GM04503 (cell line): ENCODE measurements around the gene VMAC.
"Not testable (repeated sequence)": the region's sequence is repeated elsewhere in the genome, so short reads cannot be mapped to it uniquely, and the experiment has no call there.

Source experiments
- DNase-seq: peaks from one replicate; pipeline ENCODE4 v3.0.0-alpha.2; 2012; ENCODE audit warnings: low read depth

VMAC gene, protein sequence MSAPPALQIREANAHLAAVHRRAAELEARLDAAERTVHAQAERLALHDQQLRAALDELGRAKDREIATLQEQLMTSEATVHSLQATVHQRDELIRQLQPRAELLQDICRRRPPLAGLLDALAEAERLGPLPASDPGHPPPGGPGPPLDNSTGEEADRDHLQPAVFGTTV

DNA sequence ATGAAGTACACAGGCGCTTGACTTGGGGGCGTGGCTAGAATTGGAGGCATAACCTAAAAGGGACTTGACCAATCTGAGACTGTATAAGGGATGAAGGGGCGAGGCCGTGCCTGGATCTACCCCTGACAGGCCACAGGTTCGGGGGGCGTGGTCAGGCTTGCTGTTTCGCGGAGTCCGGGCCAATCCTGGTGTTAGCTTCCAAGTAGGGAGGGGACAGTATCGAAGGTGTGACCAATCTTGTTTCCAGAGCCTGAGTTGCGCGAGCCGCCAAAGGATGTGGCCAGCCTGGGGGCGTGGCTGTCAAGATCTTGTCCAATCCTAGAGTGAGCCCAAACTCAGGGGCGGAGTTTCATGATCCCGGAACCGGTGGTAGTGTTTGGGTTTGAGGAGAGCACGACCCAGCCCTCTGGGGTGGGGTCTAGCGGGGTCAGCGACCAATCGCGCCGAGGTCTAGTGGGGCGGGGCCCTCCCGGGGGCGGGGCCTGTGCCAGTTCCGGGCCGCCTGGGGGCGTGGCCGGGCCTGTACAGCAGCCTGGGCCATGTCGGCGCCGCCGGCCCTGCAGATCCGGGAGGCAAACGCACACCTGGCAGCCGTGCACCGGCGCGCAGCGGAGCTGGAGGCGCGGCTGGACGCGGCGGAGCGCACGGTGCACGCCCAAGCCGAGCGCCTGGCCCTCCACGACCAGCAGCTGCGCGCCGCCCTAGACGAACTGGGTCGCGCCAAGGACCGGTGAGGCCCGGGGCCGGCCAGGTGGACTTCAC lies at the start of gene VMAC:
Gene VMAC (plus strand): TSS at position 521 of the 762 bp plus-strand sequence. CDS start 19 bp downstream, at position 540.
- peak; percentile 100 for DNase-seq

- DNase-seq: not testable (repeated sequence)
Observed at GRCh38 chr19:5855151-5855550, 49.5 kb upstream of the VMAC start.

DNA sequence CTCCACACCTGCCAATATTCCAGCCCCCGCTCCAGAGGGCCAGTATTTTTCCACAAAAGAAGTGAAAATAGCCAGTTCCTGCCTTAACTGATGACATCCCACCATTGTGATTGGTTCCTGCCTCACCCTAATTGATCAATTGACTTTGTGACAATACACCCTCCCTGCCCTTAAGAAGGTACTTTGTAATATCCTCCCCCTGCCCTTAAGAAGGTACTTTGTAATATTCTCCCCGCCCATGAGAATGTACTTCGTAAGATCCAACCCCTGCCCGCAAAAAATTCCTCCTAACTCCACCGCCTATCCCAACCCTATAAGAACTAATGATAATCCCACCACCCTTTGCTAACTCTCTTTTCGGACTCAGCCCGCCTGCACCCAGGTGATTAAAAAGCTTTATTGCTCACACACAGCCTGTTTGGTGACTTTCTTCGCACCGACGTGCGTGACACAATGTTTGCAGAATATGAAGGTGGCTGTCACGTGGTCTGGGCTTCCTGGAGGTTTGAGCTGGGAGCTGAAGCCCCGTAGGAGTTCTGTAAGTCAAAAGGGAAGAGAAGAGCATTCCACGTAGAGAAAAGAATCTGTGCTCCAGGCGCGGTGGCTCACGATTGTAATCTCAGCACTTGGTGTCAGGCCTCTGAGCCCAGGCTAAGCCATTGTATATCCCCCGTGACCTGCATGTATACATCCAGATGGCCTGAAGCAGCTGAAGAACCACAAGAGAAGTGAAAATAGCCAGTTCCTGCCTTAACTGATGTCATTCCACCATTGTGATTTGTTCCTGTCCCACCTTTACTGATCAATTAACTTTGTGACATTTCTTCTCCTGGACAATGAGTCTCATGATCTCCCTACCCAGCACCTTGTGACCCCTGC lies 47.2 kb upstream of the VMAC start:
- DNase-seq: no peak

DNA sequence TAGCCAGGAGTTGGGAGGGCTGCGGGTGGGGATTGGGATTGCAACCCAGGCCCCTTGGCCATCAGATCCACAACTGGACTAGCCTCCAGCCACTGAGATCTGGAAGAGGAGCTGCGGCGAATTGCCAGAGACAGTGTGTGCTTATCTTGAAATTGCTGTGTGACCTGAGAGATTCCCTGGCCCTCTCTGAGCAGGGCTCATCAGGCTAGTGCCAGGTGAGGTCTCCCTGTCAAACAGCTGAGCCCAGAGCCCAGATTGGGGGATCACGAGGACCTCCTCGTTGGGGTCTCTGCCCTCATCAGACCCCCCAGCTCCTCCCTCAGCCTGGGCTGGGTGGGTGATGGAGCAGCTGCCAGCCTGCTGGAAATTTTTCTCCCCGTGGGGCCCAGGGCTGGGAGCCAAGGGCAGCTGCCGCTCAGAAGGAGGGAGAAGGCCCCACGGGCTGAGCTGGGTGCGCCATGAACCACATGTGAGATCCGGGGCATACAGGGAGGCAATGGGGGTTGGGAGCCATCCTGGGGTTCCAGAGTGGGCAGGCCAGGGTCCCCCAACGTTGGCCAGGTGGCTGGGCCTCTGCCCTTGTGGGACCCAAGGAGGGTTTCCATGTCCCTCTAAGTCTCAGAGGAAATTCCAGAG lies 41.5 kb upstream of the VMAC start:
- DNase-seq: no peak

DNA sequence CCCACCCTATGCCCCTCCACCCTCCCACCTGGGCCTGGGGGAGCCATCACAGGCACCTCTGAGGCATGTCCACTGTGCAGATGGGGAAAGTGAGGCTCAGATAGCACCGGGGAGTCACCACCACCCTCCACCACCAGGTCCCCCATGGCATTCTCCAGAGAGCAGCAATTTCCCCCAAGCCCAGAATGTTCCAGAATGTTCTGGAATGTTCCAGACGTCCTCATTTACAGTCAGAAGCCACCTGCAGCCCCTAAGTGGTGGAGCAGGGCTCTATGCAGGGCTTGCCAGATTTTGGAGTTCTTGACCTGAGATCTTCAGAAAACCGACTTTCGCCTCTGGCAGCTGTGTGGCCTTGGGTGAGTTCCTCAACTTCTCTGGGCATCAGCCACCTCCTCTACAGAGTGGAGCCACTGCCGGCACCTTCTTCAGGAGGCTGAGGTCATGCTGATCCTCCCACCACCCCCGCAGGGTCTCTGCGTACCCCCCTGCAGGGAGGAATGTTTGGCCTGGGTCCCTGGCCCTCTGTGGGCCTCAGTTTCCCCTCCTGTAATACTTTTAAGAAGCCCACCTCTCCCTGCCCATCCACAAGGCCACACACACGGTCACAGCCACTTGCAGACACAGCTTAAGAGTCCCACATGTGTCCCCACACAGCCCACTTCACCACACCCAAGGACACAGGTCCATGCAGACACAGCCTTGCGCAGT lies 40.5 kb upstream of the VMAC start:
- DNase-seq: no peak

- DNase-seq: no peak
Observed at GRCh38 chr19:5864725-5865486, 39.8 kb upstream of the VMAC start.

DNA sequence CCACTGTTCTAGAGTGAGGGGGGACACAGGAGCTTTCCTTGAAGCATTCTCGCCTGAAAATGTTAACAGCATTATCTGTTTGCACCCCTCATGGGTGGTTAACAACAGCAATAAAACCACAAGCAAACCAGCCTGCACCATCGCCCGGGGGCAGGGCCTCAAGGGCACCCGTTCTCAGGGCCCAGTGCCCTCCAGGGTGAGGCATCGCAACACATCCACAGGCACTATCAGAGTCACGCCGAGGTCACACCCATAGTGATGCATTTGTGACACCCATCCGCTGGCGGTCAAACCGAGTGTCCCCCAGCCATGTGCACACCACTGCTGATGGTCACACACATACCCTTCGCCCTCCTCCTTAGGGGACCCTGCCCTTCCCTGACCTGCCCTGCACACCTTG lies 38.9 kb upstream of the VMAC start:
- no peak for DNase-seq

DNA sequence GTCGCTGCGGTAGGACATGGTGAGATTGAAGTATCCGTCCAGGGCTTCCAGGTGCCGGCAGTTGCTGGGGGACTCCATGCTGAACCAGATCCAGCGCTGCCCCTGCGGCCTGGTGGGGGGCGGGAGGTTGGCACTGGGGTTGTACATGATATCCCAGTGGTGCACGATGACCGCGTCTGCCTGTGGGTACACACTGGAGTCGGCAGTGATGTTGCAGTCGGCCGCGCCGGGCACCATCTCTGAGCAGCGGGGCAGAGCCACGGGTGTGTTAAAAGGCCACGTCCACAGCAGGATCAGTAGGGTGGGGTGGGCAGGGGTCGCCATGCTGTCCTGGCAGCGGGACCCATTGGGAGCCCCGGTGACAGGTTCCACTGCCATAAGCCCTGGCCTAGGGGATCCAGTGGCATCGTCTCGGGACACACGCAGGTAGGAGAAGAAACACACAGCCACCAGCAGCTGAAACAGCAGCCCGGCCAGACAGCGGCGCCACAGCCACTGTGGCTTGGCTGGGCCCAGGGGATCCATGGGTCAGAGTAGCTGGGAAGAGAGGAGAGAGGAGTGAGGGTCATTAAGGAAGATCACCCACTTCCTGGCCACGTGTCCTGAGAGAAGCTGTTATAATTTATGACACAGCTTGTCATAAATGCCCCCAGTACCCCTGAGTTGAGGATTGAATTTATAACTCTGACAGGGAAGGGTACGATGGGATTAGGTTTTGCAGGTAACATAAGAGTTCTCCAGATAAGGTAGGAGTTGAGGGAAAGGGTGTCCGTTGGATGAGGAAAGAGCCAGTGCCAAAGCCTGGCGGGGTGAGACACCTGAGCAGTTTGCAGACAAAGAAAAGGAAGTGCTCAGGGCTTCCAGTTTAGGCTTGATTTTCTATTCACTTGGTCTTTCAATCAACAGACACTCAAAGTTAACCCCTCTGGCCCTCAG lies 37.2 kb upstream of the VMAC start:
- DNase-seq: no peak

- DNase-seq: no peak
Observed at GRCh38 chr19:5870986-5871394, 33.7 kb upstream of the VMAC start.

GRCh38 chr19:5873617-5874199 lies 31.0 kb upstream of the VMAC start:
- no peak for DNase-seq

GRCh38 chr19:5874496-5874895 lies 30.2 kb upstream of the VMAC start:
- not testable (repeated sequence) for DNase-seq

- DNase-seq: no peak
Observed at GRCh38 chr19:5877427-5877826, 27.2 kb upstream of the VMAC start.

GRCh38 chr19:5877882-5878281 lies 26.8 kb upstream of the VMAC start:
- no peak for DNase-seq

DNA sequence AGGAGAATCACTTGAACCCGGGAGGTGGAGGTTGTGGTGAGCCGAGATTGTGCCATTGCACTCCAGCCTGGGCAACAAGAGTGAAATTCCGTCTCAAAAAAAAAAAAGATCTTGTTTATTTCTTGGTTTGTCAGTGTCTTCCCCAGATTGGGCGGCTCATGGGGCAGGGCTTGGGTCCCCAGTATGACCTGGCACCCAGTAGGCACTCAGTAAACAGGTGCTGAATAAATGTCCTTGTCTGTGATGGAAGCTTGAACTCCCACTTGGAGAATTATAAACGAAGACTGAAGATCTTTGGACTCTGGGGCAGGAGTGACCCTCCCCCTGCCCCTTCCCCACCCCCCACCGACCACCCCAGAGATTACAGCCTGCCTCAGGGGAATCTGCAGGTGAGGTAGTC lies 24.5 kb upstream of the VMAC start:
- no peak for DNase-seq

- peak; percentile 44 for DNase-seq
Observed at GRCh38 chr19:5880604-5881078, 24.0 kb upstream of the VMAC start.

DNA sequence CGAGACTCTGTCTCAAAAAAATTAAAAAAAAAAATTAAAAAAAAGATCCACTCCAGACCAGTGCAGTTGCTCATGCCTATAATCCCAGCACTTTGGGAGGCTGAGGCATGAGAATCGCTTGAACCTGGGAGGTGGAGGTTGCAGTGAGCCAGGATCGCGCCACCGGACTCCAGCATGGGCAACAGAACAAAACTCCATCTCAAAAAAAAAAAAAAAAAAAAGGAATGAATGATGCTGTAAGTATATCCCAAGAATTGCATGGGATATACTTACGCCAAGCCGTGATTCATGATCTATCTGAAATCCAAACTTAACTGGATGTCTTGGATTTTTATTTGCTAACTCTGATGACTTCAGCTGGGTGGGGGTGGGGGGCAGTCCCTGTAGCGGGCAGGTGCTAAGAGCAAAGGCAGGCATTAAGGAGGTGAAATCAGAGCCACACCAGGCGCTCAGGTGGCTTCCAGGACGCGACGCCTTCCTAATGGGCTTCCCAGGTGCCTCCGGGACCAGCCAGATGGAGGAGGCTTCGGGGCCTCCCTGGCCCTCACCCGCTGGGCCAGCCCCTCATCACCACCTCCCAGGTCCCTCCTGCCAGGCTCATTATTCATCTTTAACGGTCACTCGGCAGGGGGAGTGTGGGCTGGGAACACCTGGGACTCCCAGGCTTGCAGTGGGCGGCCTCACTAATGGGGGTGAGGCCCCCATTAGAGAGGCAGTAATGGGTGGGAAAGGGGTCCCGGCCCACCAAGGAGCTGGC lies 23.0 kb upstream of the VMAC start:
- DNase-seq: no peak

DNA sequence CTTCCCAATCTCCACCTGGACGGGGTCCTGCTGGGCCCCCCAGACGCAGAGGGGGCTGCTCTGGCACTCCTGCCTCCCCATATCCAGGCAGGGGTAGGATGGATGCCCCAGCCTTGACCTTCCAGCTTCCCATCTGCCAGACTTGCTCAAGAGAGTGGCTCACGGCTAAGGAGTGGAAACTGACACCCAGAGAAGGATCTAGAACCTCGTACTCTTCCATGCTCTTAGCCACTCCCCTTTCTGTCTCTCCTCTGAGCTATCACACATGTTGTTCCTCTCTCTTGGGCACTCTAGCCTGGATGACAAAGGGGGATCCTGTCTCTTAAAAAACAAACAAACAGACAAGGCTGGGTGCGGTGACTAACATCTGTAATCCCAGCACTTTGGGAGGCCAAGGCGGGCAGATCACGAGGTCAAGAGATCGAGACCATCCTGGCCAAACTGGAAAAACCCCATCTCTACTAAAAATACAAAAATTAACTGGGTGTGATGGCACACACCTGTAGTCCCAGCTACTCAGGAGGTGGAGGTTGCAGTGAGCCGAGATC lies 22.2 kb upstream of the VMAC start:
- DNase-seq: no peak
